IPS-20b (cell line): Measurements from ENCODE around the gene BANF1.

Experiments
- H3K27ac ChIP-seq: one replicate; pipeline ENCODE4 v1.5.1; 2013; ENCODE audit warnings: low read length
- H3K27me3 ChIP-seq: 2 replicates; pipeline ENCODE4 v1.6.1; 2013; ENCODE audit warnings: mild to moderate bottlenecking, low read length, inconsistent platforms; ENCODE audit not compliant: insufficient read depth
- H3K36me3 ChIP-seq: 2 replicates; pipeline ENCODE4 v1.6.1; 2013; ENCODE audit warnings: low read depth, mild to moderate bottlenecking, inconsistent platforms, low read length, moderate library complexity; ENCODE audit not compliant: insufficient read depth
- H3K4me1 ChIP-seq: 2 replicates; pipeline ENCODE4 v1.6.1; 2013; ENCODE audit warnings: mild to moderate bottlenecking, control low read depth, inconsistent platforms, low read length, moderate library complexity; ENCODE audit not compliant: insufficient read depth
- H3K4me3 ChIP-seq: 2 replicates; pipeline ENCODE4 v1.5.1; 2013; ENCODE audit warnings: mild to moderate bottlenecking, low read length, inconsistent platforms
- H3K9ac ChIP-seq: 2 replicates; pipeline ENCODE4 v1.6.1; 2013; ENCODE audit warnings: low read depth, mild to moderate bottlenecking, inconsistent platforms, low read length, moderate library complexity
- H3K9me3 ChIP-seq: 2 replicates; pipeline ENCODE4 v1.6.1; 2013; ENCODE audit warnings: mild to moderate bottlenecking, low read depth, low read length, inconsistent platforms; ENCODE audit not compliant: insufficient read depth

The BANF1 gene

GRCh38 chr11:66047541-66048365 is 45.5 kb downstream of the BANF1 start:
- H3K36me3 ChIP-seq = peaks cover 18% of the 10 kb centered on the region; the same call in 1 of the 2 replicates

DNA sequence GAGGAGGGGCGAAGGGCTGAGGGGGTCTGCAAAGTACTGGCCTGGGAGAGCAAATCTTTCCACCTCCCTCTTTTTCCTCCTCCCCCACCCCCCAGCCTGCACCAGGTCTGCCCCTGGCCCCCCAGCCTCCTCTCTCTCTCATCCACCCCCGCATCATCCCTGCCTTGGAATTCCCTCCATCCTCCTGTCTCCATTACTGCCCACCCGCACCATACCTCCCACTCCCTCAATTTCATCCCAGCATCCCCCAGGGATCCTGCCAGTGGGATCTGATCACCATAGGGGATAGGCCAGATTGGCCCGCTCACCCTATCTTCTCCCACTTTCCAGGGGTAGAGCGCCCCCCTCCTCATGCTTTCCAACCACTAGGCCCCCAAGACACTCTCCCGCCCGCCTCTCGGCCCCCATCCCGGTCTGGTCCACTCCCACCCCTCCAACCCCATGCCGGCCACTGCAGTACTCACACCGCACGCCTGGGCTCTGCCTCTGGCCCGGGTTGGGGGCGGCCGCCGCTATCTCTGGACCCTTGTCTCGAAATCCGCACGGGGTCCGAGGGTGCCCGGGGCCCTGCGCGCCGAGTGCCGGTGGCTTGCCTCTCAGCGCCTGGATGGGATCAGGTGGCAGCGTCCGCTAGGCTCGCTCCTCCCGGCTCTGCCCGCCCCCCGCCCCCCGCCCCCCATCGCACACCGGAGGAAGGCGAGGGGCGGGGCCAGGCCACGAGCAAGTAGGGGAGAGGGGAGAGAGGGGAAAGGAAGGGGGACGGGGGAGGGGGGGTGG is 46.4 kb downstream of the BANF1 start, which contains the start of gene GAL3ST3:
GAL3ST3 (minus strand) TSS at position 615 of the 777 bp plus-strand sequence. CDS start 3,746 bp downstream, outside the sequence.
- Histone ChIP-seq H3K4me3 (peak within 1 kb of the TSS; percentile 84), H3K9ac (peak within 1 kb of the TSS; percentile 79; the same call in 1 of the 2 replicates)

More at GRCh38 chr11:66047541-66048365, 45.5 kb downstream of the BANF1 start:
- H3K9ac ChIP-seq = peak overlapping the region; percentile 79
- no peak overlapping the region for H3K27ac ChIP-seq
- no peaks in the 10 kb centered on the region for H3K9me3 ChIP-seq
- no peaks in the 10 kb centered on the region for H3K27me3 ChIP-seq
- H3K4me3 ChIP-seq = peak overlapping the region; percentile 84; the same call in 1 of the 2 replicates
- H3K4me1 ChIP-seq = peaks cover 14% of the 10 kb centered on the region

GRCh38 chr11:66050581-66051231 is 48.4 kb downstream of the BANF1 start:
- H3K27me3 ChIP-seq = no peaks in the 10 kb centered on the region
- H3K4me3 ChIP-seq = peak overlapping the region; percentile 97
- H3K9ac ChIP-seq = peak overlapping the region; percentile 90; the same call in 1 of the 2 replicates
- peaks cover 15% of the 10 kb centered on the region for H3K36me3 ChIP-seq
- no peaks in the 10 kb centered on the region for H3K9me3 ChIP-seq
- H3K27ac ChIP-seq = peak overlapping the region; percentile 82
- H3K4me1 ChIP-seq = peaks cover 17% of the 10 kb centered on the region

More for the DNA sequence above, 46.4 kb downstream of the BANF1 start, which contains the start of gene GAL3ST3:
- H3K36me3 ChIP-seq = peaks cover 12% of the 10 kb centered on the region; the same call in 1 of the 2 replicates
- peaks cover 17% of the 10 kb centered on the region for H3K4me1 ChIP-seq
- no peaks in the 10 kb centered on the region for H3K9me3 ChIP-seq
- H3K27me3 ChIP-seq = no peaks in the 10 kb centered on the region
- no peak within 1 kb of the TSS for H3K27ac ChIP-seq

DNA sequence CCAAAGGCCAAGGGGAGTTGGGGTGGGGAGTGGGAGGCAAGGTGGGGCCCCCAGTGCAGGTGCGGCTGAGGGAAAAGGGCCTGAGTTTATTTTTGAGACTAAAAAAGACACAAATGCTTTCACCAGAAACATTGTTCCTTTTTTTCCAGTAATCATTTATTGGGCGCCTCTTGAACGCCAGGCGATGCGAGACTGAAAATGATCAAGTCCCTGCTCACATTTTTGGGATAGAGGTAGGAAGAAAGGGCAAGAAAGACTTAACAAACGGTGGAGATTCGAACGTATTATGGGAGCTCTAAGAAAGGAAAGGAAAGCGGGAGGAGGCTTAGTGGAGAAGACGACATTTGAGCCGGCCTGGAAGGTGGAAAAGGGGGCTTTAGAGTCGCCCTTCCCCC is 49.1 kb downstream of the BANF1 start:
- no peaks in the 10 kb centered on the region for H3K27me3 ChIP-seq
- peaks cover 22% of the 10 kb centered on the region for H3K36me3 ChIP-seq
- H3K9ac ChIP-seq = peak overlapping the region; percentile 90; the same call in 1 of the 2 replicates
- H3K27ac ChIP-seq = peak overlapping the region; percentile 82
- peaks cover 17% of the 10 kb centered on the region for H3K4me1 ChIP-seq
- H3K4me3 ChIP-seq = peak overlapping the region; percentile 97
- no peaks in the 10 kb centered on the region for H3K9me3 ChIP-seq

GRCh38 chr11:66051766-66052663 is 49.7 kb downstream of the BANF1 start, which contains the start of gene SF3B2:
TSS of gene SF3B2 (plus strand) at chr11:66052364. CDS start at chr11:66052385, 21 bp downstream.
- Histone ChIP-seq H3K27me3 (no peaks in the 10 kb centered on the region), H3K9me3 (no peaks in the 10 kb centered on the region), H3K36me3 (peaks cover 28% of the 10 kb centered on the region), H3K9ac (peak within 1 kb of the TSS; percentile 97), H3K4me3 (peak within 1 kb of the TSS; percentile 97), H3K4me1 (peaks cover 17% of the 10 kb centered on the region), H3K27ac (peak within 1 kb of the TSS; percentile 91)

- peaks cover 17% of the 10 kb centered on the region for H3K4me1 ChIP-seq
- H3K9ac ChIP-seq = peak overlapping the region; percentile 97
- no peaks in the 10 kb centered on the region for H3K9me3 ChIP-seq
- H3K27ac ChIP-seq = peak overlapping the region; percentile 91
- peaks cover 34% of the 10 kb centered on the region for H3K36me3 ChIP-seq
- peak overlapping the region; percentile 97 for H3K4me3 ChIP-seq
- no peaks in the 10 kb centered on the region for H3K27me3 ChIP-seq
These were observed 50.3 kb downstream of the BANF1 start for GRCh38 chr11:66052664-66052982.
